ENCODE data around the gene ORMDL1. TPM values are rescaled to one million over a fixed set of nuclear protein-coding genes. Genes with fewer than 3 reads are reported as not detected.

The ORMDL1 gene
- total RNA-seq, 3 donors from 2014 or later: 41.9 to 47.2 (median 44.5) TPM

- Histone ChIP-seq H3K4me1 (ENCODE audit: low read depth) (peaks cover 6% of the 10 kb centered on the region), H3K36me3 (ENCODE audit: low read depth) (no peaks in the 10 kb centered on the region), H3K9me3 (no peaks in the 10 kb centered on the region), H3K4me3 (no peak overlapping the region)
- ATAC-seq (no peak), DNase-seq (no peak)
- intact Hi-C loops (cut with DNase I, micrococcal nuclease): no loop called here
- no peak for TF ChIP-seq CTCF (IDR thresholded peaks at IDR 0.05)
Observed at GRCh38 chr2:189756311-189756952, 27.7 kb downstream of the ORMDL1 start.

GRCh38 chr2:189751080-189751658 lies 33.0 kb downstream of the ORMDL1 start:
- peak in 1 of 3 donors; percentile 68 for DNase-seq
- no peaks in the 10 kb centered on the region for H3K9me3 ChIP-seq
- no peaks in the 10 kb centered on the region for H3K36me3 ChIP-seq (ENCODE audit: low read depth)
- peak; percentile 71 for ATAC-seq
- TF ChIP-seq CTCF (IDR thresholded peaks at IDR 0.05): peak; percentile 45
- H3K4me3 ChIP-seq: no peak overlapping the region
- intact Hi-C loops (cut with DNase I, micrococcal nuclease): no loop called here
- H3K4me1 ChIP-seq (ENCODE audit: low read depth): no peaks in the 10 kb centered on the region

- intact Hi-C loops (cut with DNase I, micrococcal nuclease): no loop called here
- Histone ChIP-seq H3K9me3 (no peaks in the 10 kb centered on the region), H3K36me3 (ENCODE audit: low read depth) (no peaks in the 10 kb centered on the region), H3K4me1 (ENCODE audit: low read depth) (no peaks in the 10 kb centered on the region), H3K4me3 (no peak overlapping the region)
- DNase-seq: no peak
- no peak for ATAC-seq
- TF ChIP-seq CTCF (IDR thresholded peaks at IDR 0.05): no peak
Observed at GRCh38 chr2:189729430-189729829, 54.7 kb downstream of the ORMDL1 start.

- no peak for ATAC-seq
- Histone ChIP-seq H3K4me3 (no peak overlapping the region), H3K4me1 (ENCODE audit: low read depth) (no peaks in the 10 kb centered on the region), H3K36me3 (ENCODE audit: low read depth) (no peaks in the 10 kb centered on the region), H3K9me3 (no peaks in the 10 kb centered on the region)
- no peak for DNase-seq
- TF ChIP-seq CTCF (IDR thresholded peaks at IDR 0.05): no peak
- intact Hi-C loops (cut with DNase I, micrococcal nuclease): no loop called here
Observed at GRCh38 chr2:189726849-189727248, 57.3 kb downstream of the ORMDL1 start.

- intact Hi-C loops (cut with DNase I, micrococcal nuclease): no loop called here
- Histone ChIP-seq H3K4me3 (no peak overlapping the region), H3K36me3 (ENCODE audit: low read depth) (no peaks in the 10 kb centered on the region), H3K4me1 (ENCODE audit: low read depth) (no peaks in the 10 kb centered on the region), H3K9me3 (no peaks in the 10 kb centered on the region)
- DNase-seq: no peak
- no peak for TF ChIP-seq CTCF (IDR thresholded peaks at IDR 0.05)
- no peak for ATAC-seq
Observed at GRCh38 chr2:189726271-189726670, 57.9 kb downstream of the ORMDL1 start.

Measured in mucosa of descending colon (tissue), 3 donors.